NCI-H2107 treated with DMSO at 0.1 percent for 48 hours (cell line): ENCODE results near the gene PJA2.
A peak's percentile ranks its signal among the peaks of the same experiment; 100 is the strongest.

Source experiments
- DNase-seq: peaks from one replicate; lab custom pipeline; 2025; ENCODE audit not compliant: unreplicated experiment; lab: John Stamatoyannopoulos, UW

PJA2 gene

DNA sequence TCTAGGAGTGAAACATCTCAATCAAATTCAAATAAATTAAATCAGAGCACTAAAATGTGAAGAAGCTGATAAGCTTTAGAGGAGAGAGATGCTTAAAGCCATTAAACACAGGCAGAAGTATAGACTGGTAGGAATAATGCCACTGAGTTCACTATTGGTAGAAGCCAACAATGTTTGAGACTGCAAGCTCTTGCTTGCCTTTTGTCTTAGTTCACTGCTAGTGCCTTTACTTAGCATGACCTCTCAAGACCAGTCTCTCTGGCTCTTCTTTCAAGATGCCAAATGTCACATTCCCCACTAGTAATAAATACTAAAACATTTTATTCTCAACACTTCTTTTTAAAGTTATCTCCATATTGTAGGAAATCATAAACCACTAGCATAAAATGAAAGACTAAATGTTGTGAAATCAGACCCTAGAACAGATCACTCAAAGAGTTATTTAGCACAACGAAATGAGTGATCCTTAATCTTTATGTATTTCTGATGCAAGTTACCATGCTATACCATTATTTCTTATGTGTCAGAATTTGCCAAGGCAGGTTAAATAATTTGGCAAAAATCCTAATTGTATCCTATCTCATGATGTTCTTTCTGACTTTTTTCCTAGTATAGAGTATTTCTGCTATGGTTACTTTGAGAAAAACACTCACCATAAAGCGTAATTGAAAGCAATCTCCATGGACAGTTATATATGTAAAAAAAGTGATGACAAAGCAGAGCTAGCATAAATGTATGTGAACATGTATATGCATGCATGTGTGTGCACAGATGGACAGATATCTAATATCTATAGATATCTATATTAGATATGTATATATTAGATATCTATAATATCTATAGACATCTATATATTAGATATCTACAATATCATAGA, 57.5 kb downstream of the PJA2 start:
- DNase-seq, result no peak

GRCh38 chr5:109350537-109351270, 59.1 kb downstream of the PJA2 start:
- no peak for DNase-seq

DNA sequence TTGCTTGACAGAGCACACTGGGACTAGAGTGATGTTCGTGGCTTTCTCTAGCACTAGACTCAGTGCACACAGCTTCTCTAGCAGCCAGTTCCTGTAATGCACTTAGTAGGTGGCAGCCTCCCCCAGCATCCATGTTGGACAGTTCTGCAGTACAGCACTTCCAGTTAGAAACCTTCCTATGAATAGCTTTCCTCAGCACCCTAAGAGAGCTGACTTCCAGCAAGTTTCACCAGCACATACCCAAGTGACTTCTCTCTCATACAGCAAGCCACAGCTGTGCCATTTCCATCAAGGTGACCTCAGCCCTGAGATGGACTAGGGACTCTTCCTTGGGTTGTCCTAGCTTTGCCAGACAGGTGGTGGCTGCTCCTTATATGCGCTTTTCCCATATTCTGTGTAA, 60.4 kb downstream of the PJA2 start:
- no peak for DNase-seq

DNA sequence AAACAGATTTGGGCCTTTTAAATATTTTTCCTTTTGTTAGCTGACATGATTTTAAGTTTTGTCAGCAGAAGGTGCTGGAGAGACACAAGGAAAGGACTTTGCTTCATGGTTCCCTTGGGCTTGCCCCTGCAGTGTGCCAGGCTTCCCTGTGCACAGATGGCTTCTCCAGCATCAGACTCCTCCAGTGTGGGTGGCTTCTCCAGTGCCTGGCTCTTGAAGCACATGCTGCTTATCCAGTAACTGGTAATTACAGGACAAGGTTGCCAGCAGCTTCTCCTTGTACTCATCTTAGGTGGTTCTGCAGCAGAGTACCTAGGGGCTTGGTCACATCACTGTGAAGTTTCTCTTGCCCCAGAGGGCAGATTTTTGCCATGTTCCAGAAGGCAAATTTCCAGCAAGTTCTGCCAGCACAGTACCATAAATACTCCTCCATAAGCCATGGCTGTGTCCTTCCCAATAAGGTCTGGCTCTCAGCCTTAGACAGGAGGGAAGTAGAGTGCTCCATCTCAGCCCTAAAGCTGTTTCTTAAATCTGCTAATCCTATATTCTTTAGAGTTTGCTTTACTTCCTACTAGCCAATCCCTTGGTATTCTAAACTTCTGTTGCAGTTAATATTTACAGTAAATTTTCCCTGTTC, 62.4 kb downstream of the PJA2 start:
- no peak for DNase-seq

DNA sequence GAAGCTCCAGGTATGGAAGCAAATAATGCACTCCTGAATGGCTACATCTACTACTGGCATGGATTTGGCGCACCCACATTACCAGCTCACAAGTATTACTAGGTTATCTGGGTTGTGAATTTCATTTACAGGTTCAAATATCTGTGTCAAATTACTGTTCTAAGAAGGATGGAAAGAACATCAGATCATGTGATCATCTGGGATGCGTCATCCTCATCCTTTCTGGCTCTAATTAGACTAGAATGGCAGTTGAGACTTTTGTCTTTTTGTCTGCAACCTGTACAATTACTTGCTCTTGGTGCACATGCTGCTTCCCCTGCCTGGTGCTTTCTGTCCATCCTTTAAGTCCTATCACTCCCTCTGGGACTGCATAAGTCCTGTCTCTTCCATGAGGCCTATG, 64.1 kb downstream of the PJA2 start:
- no peak for DNase-seq

DNA sequence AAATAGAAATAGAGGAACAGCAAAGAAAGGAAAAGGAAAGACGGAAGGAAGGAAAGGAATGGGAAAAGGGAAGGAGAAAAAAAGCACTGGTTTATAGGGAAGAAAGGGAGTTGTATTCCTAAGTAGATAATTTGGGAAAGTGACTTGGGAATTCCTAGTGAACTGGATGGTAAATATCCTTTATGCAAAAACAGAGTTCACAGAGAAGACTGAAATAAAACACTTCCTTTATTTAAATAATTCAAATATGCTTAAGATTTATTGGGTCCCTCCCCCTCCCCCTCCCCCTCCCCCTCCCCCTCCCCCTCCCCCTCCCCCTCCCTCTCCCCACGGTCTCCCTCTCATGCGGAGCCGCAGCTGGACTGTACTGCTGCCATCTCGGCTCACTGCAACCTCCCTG, 69.4 kb downstream of the PJA2 start:
- no peak for DNase-seq

- DNase-seq, result no peak
Measured at GRCh38 chr5:109335114-109335513, 74.7 kb downstream of the PJA2 start.

DNA sequence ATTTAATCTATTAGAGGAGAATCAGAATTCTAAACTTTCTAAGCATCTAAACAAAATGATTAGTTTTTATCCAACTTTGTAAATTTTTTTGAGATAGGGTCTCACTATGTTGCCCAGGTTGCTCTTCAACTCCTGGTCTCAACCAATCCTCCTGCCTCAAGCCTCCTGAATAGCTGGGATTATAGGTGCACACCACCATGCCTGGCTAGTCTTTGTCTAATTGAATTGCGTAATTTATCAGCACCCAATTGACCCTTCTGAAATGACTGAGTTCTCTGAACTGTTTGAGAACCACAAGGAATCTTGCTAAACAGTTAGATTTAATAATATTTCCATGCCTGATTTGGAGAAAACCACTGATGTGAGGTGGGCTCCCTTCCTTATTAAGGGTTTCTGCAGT, 75.7 kb downstream of the PJA2 start:
- DNase-seq, result no peak

- DNase-seq, result no peak
Measured at GRCh38 chr5:109329333-109330237, 80.2 kb downstream of the PJA2 start.

- no peak for DNase-seq
Measured at GRCh38 chr5:109328626-109329025, 81.1 kb downstream of the PJA2 start.

DNA sequence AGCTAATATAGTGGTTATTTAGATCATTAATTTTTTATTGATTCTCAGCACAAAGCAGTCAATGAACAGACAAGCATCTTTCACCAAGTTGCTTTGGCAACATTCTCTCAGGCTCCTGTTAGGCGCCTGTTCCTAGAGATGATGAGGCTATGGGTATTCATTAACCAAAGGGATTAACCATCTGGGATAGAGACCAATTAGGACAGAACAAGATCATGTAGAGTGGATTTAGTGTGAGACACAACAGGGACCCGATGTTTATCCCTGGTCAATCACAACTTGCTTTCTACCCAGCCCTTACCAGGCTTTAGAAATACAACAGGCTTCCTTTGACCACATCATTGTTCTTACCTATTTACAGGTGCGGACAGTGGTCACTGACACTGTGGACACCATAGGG, 82.2 kb downstream of the PJA2 start:
- no peak for DNase-seq

- no peak for DNase-seq
Measured at GRCh38 chr5:109326919-109327318, 82.9 kb downstream of the PJA2 start.

DNA sequence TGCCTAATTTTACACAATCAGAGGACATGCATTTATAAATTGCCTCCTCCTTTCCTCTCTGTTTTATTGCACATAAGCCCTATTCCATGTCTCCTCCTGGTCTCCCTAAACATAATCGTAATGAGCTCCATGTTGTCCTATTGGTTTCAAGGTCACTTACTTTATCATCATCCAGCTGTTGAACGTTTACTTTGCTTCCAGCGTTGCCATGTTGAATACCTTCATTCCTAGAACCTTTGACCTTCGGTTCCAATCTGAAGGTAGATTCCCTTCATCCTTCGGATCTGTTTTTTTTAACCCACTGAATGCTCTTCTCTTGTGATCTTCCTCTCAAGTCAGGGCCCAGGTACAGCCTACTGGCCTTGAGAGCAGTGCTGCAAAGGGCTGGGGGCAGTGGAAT, 84.3 kb downstream of the PJA2 start:
- no peak for DNase-seq

GRCh38 chr5:109324931-109325330, 84.8 kb downstream of the PJA2 start:
- no peak for DNase-seq

DNA sequence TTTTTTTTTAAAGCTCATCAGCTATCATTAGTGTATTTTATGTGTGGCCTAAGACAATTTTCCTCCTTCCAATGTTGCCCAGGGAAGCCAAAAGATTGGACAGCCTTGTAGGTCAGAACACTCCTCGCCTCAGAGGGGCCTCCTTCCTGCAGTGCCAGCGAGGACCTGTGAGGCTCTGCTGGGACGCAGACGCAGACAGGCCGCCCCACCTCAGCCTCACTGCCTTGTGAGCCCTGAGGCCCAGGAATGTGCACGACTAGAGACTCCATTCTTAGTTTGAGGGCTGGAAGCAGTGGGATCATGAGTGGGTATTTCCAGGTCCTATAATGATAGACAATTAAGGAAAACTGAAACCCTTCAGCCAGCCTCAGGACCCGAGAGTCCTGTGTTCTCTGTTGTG, 85.4 kb downstream of the PJA2 start:
- DNase-seq, result no peak

GRCh38 chr5:109322694-109323093, 87.1 kb downstream of the PJA2 start:
- no peak for DNase-seq

DNA sequence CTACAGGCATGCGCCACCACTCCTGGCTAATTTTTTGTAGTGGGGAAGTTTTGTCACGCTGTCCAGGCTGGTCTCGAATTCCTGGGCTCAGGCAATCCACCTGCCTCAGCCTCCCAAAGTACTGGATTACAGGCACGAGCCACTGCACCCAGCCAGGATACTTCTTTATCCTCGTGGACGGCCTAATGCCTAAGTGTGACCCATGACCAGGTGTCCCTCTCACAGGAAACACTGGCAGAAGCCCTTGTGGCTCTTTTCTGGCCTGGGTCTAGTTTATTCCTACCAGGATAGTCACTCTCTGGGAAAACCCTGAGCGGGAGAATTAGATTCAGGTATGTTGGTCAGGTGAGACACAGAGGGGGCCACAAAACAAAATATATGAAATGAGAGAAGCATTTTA, 90.4 kb downstream of the PJA2 start:
- no peak for DNase-seq

DNA sequence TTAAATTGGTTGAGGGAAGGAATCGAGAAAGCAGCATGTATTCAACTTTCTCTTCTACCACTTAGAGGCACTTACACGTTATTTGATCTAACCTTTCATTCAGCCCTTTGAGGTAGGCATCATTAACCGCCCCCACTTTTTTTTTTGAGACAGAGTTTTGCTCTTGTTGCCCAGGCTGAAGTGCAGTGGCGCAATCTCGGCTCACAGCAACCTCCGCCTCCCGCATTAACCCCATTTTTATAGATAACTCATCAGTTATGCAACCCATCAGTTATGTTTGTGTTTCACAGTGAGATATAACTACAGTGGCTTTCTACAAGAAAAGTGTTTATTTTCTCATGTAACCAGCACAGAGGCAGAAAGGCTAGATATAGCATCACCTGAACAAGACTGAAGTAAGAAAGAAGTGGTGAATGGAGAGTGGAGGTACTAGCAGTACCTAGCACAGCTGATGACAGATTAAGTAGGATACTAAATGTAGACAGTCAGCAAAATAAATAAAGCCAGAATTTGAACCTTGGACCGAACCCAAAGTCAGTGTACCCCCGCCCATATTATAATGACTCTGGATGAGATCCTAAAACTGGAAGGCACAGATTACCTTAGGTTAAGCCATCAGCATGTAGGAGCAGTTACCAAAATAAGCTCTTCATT, 91.2 kb downstream of the PJA2 start:
- DNase-seq, result peak; percentile 68

DNA sequence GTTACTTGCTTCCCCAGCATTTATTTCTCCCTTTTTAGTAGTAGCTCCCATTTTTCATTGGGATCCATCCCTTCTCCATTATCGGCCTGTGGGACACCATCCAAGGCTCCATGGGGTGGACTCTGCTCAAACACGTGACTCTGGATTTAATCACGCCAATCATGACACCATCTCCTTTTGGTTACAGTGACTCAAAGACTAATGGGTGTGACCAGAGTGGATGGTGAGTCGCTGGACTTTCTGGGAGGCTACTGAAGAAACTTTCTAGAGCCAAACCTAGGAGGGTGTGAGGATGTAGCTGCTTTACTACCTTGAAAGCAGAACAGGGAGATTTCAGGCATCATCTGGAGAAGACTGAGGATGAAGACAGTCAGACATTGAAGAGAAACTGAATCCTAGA, 93.1 kb downstream of the PJA2 start:
- no peak for DNase-seq

- DNase-seq, result no peak
Measured at GRCh38 chr5:109315245-109315644, 94.5 kb downstream of the PJA2 start.
